DOHH2 (cell line): Measurements from ENCODE around the gene GPR148.

Experiments used
- EZH2phosphoT487 ChIP-seq: fragments of 200-600 bp; sonication (generic); IDR thresholded peaks from 2 replicates; pipeline ENCODE4 v1.6.1; 2017; ENCODE audit warnings: borderline replicate concordance, mild to moderate bottlenecking, antibody characterized with exemption, low read length, moderate library complexity, mixed read lengths
- TF ChIP-seq, protein P1 (sequence below): fragments of 200-600 bp; sonication (generic); IDR thresholded peaks from one replicate; pipeline ENCODE4 v1.5.1; 2014; ENCODE audit warnings: antibody characterized with exemption, mild to moderate bottlenecking, low read depth, low read length; ENCODE audit not compliant: poor library complexity, severe bottlenecking

GRCh38 chr2:130749078-130749477 lies 20.2 kb downstream of the GPR148 start:
- TF ChIP-seq, protein P1, sequence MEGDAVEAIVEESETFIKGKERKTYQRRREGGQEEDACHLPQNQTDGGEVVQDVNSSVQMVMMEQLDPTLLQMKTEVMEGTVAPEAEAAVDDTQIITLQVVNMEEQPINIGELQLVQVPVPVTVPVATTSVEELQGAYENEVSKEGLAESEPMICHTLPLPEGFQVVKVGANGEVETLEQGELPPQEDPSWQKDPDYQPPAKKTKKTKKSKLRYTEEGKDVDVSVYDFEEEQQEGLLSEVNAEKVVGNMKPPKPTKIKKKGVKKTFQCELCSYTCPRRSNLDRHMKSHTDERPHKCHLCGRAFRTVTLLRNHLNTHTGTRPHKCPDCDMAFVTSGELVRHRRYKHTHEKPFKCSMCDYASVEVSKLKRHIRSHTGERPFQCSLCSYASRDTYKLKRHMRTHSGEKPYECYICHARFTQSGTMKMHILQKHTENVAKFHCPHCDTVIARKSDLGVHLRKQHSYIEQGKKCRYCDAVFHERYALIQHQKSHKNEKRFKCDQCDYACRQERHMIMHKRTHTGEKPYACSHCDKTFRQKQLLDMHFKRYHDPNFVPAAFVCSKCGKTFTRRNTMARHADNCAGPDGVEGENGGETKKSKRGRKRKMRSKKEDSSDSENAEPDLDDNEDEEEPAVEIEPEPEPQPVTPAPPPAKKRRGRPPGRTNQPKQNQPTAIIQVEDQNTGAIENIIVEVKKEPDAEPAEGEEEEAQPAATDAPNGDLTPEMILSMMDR, result no peak
- no peak for TF ChIP-seq EZH2phosphoT487
